HG03571 (cell line): ENCODE data around the gene CELSR3.

Experiments
- ATAC-seq: cut with Tn5 transposase; IDR thresholded peaks from one replicate; pipeline ENCODE4 v1.9.1; 2021; ENCODE audit not compliant: unreplicated experiment

The CELSR3 gene

GRCh38 chr3:48634661-48635221 is 27.9 kb downstream of the CELSR3 start:
- no peak for ATAC-seq

- ATAC-seq: no peak
Observed at GRCh38 chr3:48633743-48634142, 28.9 kb downstream of the CELSR3 start.

- ATAC-seq: no peak
Observed at GRCh38 chr3:48633256-48633655, 29.4 kb downstream of the CELSR3 start.

GRCh38 chr3:48631516-48632448 is 30.9 kb downstream of the CELSR3 start:
- no peak for ATAC-seq

- no peak for ATAC-seq
Observed at GRCh38 chr3:48630833-48631232, 31.9 kb downstream of the CELSR3 start.

- ATAC-seq: no peak
Observed at GRCh38 chr3:48630407-48630806, 32.3 kb downstream of the CELSR3 start.

- no peak for ATAC-seq
Observed at GRCh38 chr3:48629894-48630293, 32.8 kb downstream of the CELSR3 start.

- no peak for ATAC-seq
Observed at GRCh38 chr3:48628277-48629017, 34.2 kb downstream of the CELSR3 start.

- ATAC-seq: no peak
Observed at GRCh38 chr3:48625600-48625999, 37.1 kb downstream of the CELSR3 start.

GRCh38 chr3:48624767-48625166 is 37.9 kb downstream of the CELSR3 start:
- no peak for ATAC-seq

GRCh38 chr3:48623851-48624547 is 38.7 kb downstream of the CELSR3 start:
- no peak for ATAC-seq

- ATAC-seq: no peak
Observed at GRCh38 chr3:48621461-48621869, 41.2 kb downstream of the CELSR3 start, which contains the start of gene TMEM89. Gene TMEM89, minus strand, starts transcription at chr3:48621769. Its CDS starts 13 bp downstream, at chr3:48621756.

GRCh38 chr3:48619541-48620524 is 42.9 kb downstream of the CELSR3 start:
- no peak for ATAC-seq

- no peak for ATAC-seq
Observed at GRCh38 chr3:48617559-48617958, 45.1 kb downstream of the CELSR3 start.

GRCh38 chr3:48614044-48614443 is 48.6 kb downstream of the CELSR3 start:
- ATAC-seq: no peak

GRCh38 chr3:48612309-48612708 is 50.4 kb downstream of the CELSR3 start:
- ATAC-seq: no peak

- ATAC-seq: peak; percentile 94
Observed at GRCh38 chr3:48609088-48610005, 53.3 kb downstream of the CELSR3 start, which contains the start of gene UQCRC1. Gene UQCRC1, minus strand, starts transcription at chr3:48609646. Its CDS starts 26 bp downstream, at chr3:48609620.

- no peak for ATAC-seq
Observed at GRCh38 chr3:48607519-48607918, 55.2 kb downstream of the CELSR3 start.

- ATAC-seq: no peak
Observed at GRCh38 chr3:48601622-48601994, 61.1 kb downstream of the CELSR3 start.
